GM23338 (cell line): Measurements from ENCODE around the gene CHN2. TPM values are rescaled to one million over a fixed set of nuclear protein-coding genes. Genes with fewer than 3 reads are reported as not detected.

Source experiments
- ATAC-seq: fragments of 200-7000 bp; cut with Tn5 transposase; 3 replicates; pipeline ENCODE4 v1.9.1; 2020
- DNase-seq: peaks from one replicate; pipeline ENCODE4 v3.0.0-alpha.2; 2015; ENCODE audit warnings: low spot score
- H2AFZ ChIP-seq: fragments of 200-600 bp; sonication (generic); 2 replicates; pipeline ENCODE4 v1.8.0; 2016; ENCODE audit warnings: antibody characterized with exemption, mild to moderate bottlenecking, moderate library complexity
- H3F3A ChIP-seq: fragments of 200-600 bp; sonication (generic); replicated peaks from 2 replicates; pipeline ENCODE4 v1.8.0; 2017; ENCODE audit warnings: antibody characterized with exemption, mixed run types, low read depth
- H3K27ac ChIP-seq: fragments of 200-600 bp; sonication (generic); 2 replicates; pipeline ENCODE4 v1.6.1; 2016; ENCODE audit warnings: low read depth
- H3K27me3 ChIP-seq: fragments of 200-600 bp; sonication (generic); 2 replicates; pipeline ENCODE4 v1.8.0; 2016; ENCODE audit warnings: mild to moderate bottlenecking, mixed run types, moderate library complexity; ENCODE audit not compliant: insufficient read depth
- H3K36me3 ChIP-seq: fragments of 200-600 bp; sonication (generic); 2 replicates; pipeline ENCODE4 v1.8.0; 2016; ENCODE audit warnings: mild to moderate bottlenecking; ENCODE audit not compliant: insufficient read depth
- H3K4me1 ChIP-seq: fragments of 200-600 bp; sonication (generic); 2 replicates; pipeline ENCODE4 v1.8.0; 2016; ENCODE audit warnings: mild to moderate bottlenecking, moderate library complexity; ENCODE audit not compliant: insufficient read depth
- H3K4me2 ChIP-seq: fragments of 200-600 bp; sonication (generic); 2 replicates; pipeline ENCODE4 v1.7.1; 2017; ENCODE audit warnings: mixed run types
- H3K4me3 ChIP-seq: fragments of 200-600 bp; sonication (generic); 2 replicates; pipeline ENCODE4 v1.6.1; 2016; ENCODE audit warnings: mixed run types
- H3K79me2 ChIP-seq: fragments of 200-600 bp; sonication (generic); replicated peaks from 2 replicates; pipeline ENCODE4 v1.8.0; 2017; ENCODE audit warnings: mild to moderate bottlenecking; ENCODE audit not compliant: insufficient read depth
- H3K9me2 ChIP-seq: fragments of 200-600 bp; sonication (generic); 2 replicates; pipeline ENCODE4 v1.8.0; 2017; ENCODE audit not compliant: insufficient read depth
- H4K20me1 ChIP-seq: fragments of 200-600 bp; sonication (generic); replicated peaks from 2 replicates; pipeline ENCODE4 v1.8.0; 2017; ENCODE audit warnings: mild to moderate bottlenecking; ENCODE audit not compliant: insufficient read depth
- H3K27ac Mint-ChIP-seq: 2 replicates; pipeline ENCODE4 v1.8.0; 2020; ENCODE audit warnings: inconsistent platforms, mild to moderate bottlenecking, moderate library complexity, mixed read lengths
- H3K27me3 Mint-ChIP-seq: 3 replicates; pipeline ENCODE4 v1.8.0; 2022; ENCODE audit warnings: low read depth, mild to moderate bottlenecking, moderate library complexity, mixed read lengths, inconsistent platforms; ENCODE audit not compliant: insufficient read depth, poor library complexity
- H3K36me3 Mint-ChIP-seq: 3 replicates; pipeline ENCODE4 v1.8.0; 2021; ENCODE audit warnings: low read depth, mild to moderate bottlenecking, inconsistent platforms, moderate library complexity, mixed read lengths
- H3K4me1 Mint-ChIP-seq: 3 replicates; pipeline ENCODE4 v1.8.0; 2020; ENCODE audit warnings: mild to moderate bottlenecking, inconsistent platforms, mixed read lengths
- H3K4me3 Mint-ChIP-seq: 3 replicates; pipeline ENCODE4 v1.8.0; 2021; ENCODE audit warnings: moderate library complexity, mild to moderate bottlenecking, inconsistent platforms, mixed read lengths
- H3K9me3 Mint-ChIP-seq: 3 replicates; pipeline ENCODE4 v1.8.0; 2020; ENCODE audit warnings: moderate library complexity, mild to moderate bottlenecking, inconsistent platforms, mixed read lengths
- CREB1 ChIP-seq: fragments of 250-450 bp; sonication (Bioruptor Pico); IDR thresholded peaks from 2 replicates; pipeline ENCODE4 v1.5.0; 2020; ENCODE audit warnings: low read depth, mild to moderate bottlenecking, moderate library complexity
- EZH2 ChIP-seq: fragments of 200-600 bp; sonication (generic); IDR thresholded peaks from one replicate; pipeline ENCODE4 v1.8.0; 2017; ENCODE audit warnings: antibody characterized with exemption, mild to moderate bottlenecking, low read depth; ENCODE audit not compliant: unreplicated experiment
- EZH2phosphoT487 ChIP-seq: fragments of 200-600 bp; sonication (generic); IDR thresholded peaks from one replicate; pipeline ENCODE4 v1.8.1; 2018; ENCODE audit warnings: antibody characterized with exemption; ENCODE audit not compliant: unreplicated experiment
- JUNB ChIP-seq: IDR thresholded peaks from one replicate; pipeline ENCODE4 v1.6.1; 2016; ENCODE audit warnings: antibody characterized with exemption; ENCODE audit not compliant: unreplicated experiment
- NANOG ChIP-seq: IDR thresholded peaks from 2 replicates; pipeline ENCODE4 v1.6.1; 2016; ENCODE audit warnings: antibody characterized with exemption, borderline replicate concordance
- POLR2AphosphoS5 ChIP-seq: IDR thresholded peaks from 2 replicates; pipeline ENCODE4 v1.6.1; 2016; ENCODE audit warnings: antibody characterized with exemption, low read depth
- STAT1 ChIP-seq: IDR thresholded peaks from one replicate; pipeline ENCODE4 v1.6.1; 2016; ENCODE audit warnings: antibody characterized with exemption; ENCODE audit not compliant: unreplicated experiment
- ZNF114 ChIP-seq: fragments of 250-450 bp; sonication (Bioruptor Pico); IDR thresholded peaks from 2 replicates; pipeline ENCODE4 v1.5.0; 2020; ENCODE audit warnings: mild to moderate bottlenecking, moderate library complexity
- ZNF331 ChIP-seq: fragments of 250-450 bp; sonication (Bioruptor Pico); IDR thresholded peaks from 2 replicates; pipeline ENCODE4 v1.5.0; 2020; ENCODE audit warnings: low read depth, mild to moderate bottlenecking, moderate library complexity
- polyA plus RNA-seq: library from polyadenylated mRNA; unstranded; fragments of >200 nt; fragmentation: Nextera tagmentation; extraction: Ambion mirVana; gene quantifications from 2 replicates; pipeline ENCODE4 v1.2.1, GENCODE V29; 2016
- total RNA-seq: library from RNA; depleted of rRNA; stranded (reverse); fragments of >200 nt; shearing (Covaris generic); gene quantifications from 2 replicates; pipeline ENCODE4 v1.2.3, GENCODE V29; 2014
- TF ChIP-seq, protein P1 (sequence below): IDR thresholded peaks from 2 replicates; pipeline ENCODE4 v1.6.1; 2016; ENCODE audit warnings: antibody characterized with exemption
- TF ChIP-seq, protein P2 (sequence below), 2 experiments: fragments of 200-600 bp in 1 of 2; sonication (generic) in 1 of 2; conservative IDR thresholded peaks; 2 replicates each; pipeline versions ENCODE4 v1.5.1 to v1.6.1; 2016 to 2017; ENCODE audit warnings: antibody characterized with exemption in 2 of 2, low read depth in 2 of 2, mild to moderate bottlenecking in 2 of 2, moderate library complexity in 1 of 2
- TF ChIP-seq, protein P3 (sequence below): IDR thresholded peaks from one replicate; pipeline ENCODE4 v1.6.1; 2018; ENCODE audit warnings: antibody characterized with exemption; ENCODE audit not compliant: unreplicated experiment
- TF ChIP-seq, protein P4 (sequence below): fragments of 250-450 bp; sonication (Bioruptor Pico); IDR thresholded peaks from 2 replicates; pipeline ENCODE4 v1.5.0; 2020; ENCODE audit warnings: mild to moderate bottlenecking, moderate library complexity

The CHN2 gene
- total and polyA plus RNA-seq, 2 experiments from 2014 or later, result 6.1 to 7.5 TPM

DNA sequence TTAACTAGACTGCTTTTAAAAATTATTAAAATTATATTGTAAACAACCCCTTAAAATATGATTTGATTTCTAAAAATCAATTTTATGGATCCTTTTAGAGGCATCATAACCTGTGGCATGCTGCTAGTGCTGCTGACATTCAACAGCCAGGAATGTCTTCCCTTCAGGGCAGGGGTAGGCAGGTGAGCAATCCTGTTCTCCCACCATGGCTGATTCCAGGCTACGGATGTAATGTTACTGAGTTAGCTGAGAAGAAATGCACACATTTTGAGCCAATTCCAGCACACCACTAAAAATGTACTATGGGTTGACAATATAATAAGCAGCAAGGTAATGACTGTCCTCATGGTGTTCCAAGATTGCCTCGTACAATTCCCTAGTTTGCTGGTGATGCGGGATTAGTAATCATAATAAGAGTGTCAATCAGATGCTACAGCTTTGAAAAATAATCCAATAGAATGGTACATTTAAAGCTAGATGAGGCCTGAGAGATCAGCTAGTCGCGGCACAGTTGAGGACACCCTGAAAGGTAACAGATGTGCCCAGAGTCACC, 260.4 kb downstream of the CHN2 start:
- Histone ChIP-seq H3K79me2 (no peaks in the 10 kb centered on the region), H3K4me3 (no peak overlapping the region), H3K36me3 (no peaks in the 10 kb centered on the region), H2AFZ (no peak overlapping the region), H3K9me2 (no peaks in the 10 kb centered on the region), H3K27me3 (no peaks in the 10 kb centered on the region), H3F3A (no peaks in the 10 kb centered on the region), H3K4me2 (no peak overlapping the region), H3K27ac (no peak overlapping the region), H4K20me1 (no peaks in the 10 kb centered on the region), H3K4me1 (0 out of 2 replicates have a peak, but pooled peaks cover 7% of the 10 kb centered on the region)
- Mint-ChIP-seq H3K9me3 (no peaks in the 10 kb centered on the region), H3K36me3 (no peaks in the 10 kb centered on the region), H3K27ac (no peak overlapping the region), H3K4me3 (no peak overlapping the region), H3K27me3 (no peaks in the 10 kb centered on the region), H3K4me1 (peaks cover 9% of the 10 kb centered on the region)
- DNase-seq (no peak), ATAC-seq (no peak)
- TF ChIP-seq JUNB (no peak), EZH2phosphoT487 (no peak), POLR2AphosphoS5 (no peak), EZH2 (no peak), ZNF331 (CRISPR knock-in tag) (no peak), ZNF114 (no peak), NANOG (no peak), CREB1 (no peak), STAT1 (no peak)
- TF ChIP-seq, protein P1, sequence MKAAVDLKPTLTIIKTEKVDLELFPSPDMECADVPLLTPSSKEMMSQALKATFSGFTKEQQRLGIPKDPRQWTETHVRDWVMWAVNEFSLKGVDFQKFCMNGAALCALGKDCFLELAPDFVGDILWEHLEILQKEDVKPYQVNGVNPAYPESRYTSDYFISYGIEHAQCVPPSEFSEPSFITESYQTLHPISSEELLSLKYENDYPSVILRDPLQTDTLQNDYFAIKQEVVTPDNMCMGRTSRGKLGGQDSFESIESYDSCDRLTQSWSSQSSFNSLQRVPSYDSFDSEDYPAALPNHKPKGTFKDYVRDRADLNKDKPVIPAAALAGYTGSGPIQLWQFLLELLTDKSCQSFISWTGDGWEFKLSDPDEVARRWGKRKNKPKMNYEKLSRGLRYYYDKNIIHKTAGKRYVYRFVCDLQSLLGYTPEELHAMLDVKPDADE, result no peak
- TF ChIP-seq, protein P2, sequence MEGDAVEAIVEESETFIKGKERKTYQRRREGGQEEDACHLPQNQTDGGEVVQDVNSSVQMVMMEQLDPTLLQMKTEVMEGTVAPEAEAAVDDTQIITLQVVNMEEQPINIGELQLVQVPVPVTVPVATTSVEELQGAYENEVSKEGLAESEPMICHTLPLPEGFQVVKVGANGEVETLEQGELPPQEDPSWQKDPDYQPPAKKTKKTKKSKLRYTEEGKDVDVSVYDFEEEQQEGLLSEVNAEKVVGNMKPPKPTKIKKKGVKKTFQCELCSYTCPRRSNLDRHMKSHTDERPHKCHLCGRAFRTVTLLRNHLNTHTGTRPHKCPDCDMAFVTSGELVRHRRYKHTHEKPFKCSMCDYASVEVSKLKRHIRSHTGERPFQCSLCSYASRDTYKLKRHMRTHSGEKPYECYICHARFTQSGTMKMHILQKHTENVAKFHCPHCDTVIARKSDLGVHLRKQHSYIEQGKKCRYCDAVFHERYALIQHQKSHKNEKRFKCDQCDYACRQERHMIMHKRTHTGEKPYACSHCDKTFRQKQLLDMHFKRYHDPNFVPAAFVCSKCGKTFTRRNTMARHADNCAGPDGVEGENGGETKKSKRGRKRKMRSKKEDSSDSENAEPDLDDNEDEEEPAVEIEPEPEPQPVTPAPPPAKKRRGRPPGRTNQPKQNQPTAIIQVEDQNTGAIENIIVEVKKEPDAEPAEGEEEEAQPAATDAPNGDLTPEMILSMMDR (conservative IDR thresholded peaks at IDR 0.05; ENCODE audit: low read depth in 2 of 2), result no peak
- TF ChIP-seq, protein P3, sequence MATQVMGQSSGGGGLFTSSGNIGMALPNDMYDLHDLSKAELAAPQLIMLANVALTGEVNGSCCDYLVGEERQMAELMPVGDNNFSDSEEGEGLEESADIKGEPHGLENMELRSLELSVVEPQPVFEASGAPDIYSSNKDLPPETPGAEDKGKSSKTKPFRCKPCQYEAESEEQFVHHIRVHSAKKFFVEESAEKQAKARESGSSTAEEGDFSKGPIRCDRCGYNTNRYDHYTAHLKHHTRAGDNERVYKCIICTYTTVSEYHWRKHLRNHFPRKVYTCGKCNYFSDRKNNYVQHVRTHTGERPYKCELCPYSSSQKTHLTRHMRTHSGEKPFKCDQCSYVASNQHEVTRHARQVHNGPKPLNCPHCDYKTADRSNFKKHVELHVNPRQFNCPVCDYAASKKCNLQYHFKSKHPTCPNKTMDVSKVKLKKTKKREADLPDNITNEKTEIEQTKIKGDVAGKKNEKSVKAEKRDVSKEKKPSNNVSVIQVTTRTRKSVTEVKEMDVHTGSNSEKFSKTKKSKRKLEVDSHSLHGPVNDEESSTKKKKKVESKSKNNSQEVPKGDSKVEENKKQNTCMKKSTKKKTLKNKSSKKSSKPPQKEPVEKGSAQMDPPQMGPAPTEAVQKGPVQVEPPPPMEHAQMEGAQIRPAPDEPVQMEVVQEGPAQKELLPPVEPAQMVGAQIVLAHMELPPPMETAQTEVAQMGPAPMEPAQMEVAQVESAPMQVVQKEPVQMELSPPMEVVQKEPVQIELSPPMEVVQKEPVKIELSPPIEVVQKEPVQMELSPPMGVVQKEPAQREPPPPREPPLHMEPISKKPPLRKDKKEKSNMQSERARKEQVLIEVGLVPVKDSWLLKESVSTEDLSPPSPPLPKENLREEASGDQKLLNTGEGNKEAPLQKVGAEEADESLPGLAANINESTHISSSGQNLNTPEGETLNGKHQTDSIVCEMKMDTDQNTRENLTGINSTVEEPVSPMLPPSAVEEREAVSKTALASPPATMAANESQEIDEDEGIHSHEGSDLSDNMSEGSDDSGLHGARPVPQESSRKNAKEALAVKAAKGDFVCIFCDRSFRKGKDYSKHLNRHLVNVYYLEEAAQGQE, result no peak
- TF ChIP-seq, protein P4, sequence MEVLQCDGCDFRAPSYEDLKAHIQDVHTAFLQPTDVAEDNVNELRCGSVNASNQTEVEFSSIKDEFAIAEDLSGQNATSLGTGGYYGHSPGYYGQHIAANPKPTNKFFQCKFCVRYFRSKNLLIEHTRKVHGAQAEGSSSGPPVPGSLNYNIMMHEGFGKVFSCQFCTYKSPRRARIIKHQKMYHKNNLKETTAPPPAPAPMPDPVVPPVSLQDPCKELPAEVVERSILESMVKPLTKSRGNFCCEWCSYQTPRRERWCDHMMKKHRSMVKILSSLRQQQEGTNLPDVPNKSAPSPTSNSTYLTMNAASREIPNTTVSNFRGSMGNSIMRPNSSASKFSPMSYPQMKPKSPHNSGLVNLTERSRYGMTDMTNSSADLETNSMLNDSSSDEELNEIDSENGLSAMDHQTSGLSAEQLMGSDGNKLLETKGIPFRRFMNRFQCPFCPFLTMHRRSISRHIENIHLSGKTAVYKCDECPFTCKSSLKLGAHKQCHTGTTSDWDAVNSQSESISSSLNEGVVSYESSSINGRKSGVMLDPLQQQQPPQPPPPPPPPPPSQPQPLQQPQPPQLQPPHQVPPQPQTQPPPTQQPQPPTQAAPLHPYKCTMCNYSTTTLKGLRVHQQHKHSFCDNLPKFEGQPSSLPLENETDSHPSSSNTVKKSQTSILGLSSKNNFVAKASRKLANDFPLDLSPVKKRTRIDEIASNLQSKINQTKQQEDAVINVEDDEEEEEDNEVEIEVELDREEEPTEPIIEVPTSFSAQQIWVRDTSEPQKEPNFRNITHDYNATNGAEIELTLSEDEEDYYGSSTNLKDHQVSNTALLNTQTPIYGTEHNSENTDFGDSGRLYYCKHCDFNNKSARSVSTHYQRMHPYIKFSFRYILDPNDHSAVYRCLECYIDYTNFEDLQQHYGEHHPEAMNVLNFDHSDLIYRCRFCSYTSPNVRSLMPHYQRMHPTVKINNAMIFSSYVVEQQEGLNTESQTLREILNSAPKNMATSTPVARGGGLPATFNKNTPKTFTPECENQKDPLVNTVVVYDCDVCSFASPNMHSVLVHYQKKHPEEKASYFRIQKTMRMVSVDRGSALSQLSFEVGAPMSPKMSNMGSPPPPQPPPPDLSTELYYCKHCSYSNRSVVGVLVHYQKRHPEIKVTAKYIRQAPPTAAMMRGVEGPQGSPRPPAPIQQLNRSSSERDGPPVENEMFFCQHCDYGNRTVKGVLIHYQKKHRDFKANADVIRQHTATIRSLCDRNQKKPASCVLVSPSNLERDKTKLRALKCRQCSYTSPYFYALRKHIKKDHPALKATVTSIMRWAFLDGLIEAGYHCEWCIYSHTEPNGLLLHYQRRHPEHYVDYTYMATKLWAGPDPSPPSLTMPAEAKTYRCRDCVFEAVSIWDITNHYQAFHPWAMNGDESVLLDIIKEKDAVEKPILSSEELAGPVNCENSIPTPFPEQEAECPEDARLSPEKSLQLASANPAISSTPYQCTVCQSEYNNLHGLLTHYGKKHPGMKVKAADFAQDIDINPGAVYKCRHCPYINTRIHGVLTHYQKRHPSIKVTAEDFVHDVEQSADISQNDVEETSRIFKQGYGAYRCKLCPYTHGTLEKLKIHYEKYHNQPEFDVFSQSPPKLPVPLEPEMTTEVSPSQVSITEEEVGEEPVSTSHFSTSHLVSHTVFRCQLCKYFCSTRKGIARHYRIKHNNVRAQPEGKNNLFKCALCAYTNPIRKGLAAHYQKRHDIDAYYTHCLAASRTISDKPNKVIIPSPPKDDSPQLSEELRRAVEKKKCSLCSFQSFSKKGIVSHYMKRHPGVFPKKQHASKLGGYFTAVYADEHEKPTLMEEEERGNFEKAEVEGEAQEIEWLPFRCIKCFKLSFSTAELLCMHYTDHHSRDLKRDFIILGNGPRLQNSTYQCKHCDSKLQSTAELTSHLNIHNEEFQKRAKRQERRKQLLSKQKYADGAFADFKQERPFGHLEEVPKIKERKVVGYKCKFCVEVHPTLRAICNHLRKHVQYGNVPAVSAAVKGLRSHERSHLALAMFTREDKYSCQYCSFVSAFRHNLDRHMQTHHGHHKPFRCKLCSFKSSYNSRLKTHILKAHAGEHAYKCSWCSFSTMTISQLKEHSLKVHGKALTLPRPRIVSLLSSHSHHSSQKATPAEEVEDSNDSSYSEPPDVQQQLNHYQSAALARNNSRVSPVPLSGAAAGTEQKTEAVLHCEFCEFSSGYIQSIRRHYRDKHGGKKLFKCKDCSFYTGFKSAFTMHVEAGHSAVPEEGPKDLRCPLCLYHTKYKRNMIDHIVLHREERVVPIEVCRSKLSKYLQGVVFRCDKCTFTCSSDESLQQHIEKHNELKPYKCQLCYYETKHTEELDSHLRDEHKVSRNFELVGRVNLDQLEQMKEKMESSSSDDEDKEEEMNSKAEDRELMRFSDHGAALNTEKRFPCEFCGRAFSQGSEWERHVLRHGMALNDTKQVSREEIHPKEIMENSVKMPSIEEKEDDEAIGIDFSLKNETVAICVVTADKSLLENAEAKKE (CRISPR knock-in tag), result no peak
